ENCODE results near the gene GPR137B. TPM values are rescaled to one million over a fixed set of nuclear protein-coding genes. Genes with fewer than 3 reads are reported as not detected.

Gene GPR137B
- total and polyA plus RNA-seq, 4 donors: 2.2 to 8.6 (median 5.3) TPM

- H3K27ac ChIP-seq (ENCODE audit: low read depth in 1 of 2, low read length in 2 of 2): no peak overlapping the region
- H3K27me3 ChIP-seq (ENCODE audit: control insufficient read depth in 4 of 4, insufficient read depth in 4 of 4, low read length in 3 of 4): peaks cover 0 to 3% (median 0%) of the 10 kb centered on the region in 4 donors
- H3K4me1 ChIP-seq (ENCODE audit: control insufficient read depth in 4 of 4, insufficient read depth in 4 of 4, low read length in 3 of 4): no peaks in the 10 kb centered on the region
- no peak overlapping the region for H3K9ac ChIP-seq (ENCODE audit: low read depth in 1 of 2, low read length in 2 of 2)
- no peaks in the 10 kb centered on the region for H3K9me3 ChIP-seq (ENCODE audit: control insufficient read depth in 4 of 4, low read length in 3 of 4)
- H3K4me3 ChIP-seq (ENCODE audit: low read depth in 1 of 3, low read length in 3 of 3): no peak overlapping the region
- no peak for TF ChIP-seq SP1 (IDR thresholded peaks at IDR 0.05)
- no peak for TF ChIP-seq HNF4A (conservative IDR thresholded peaks at IDR 0.05)
- no peak for TF ChIP-seq MAX (IDR thresholded peaks at IDR 0.05)
- no peak for TF ChIP-seq ATF3 (IDR thresholded peaks at IDR 0.05)
- TF ChIP-seq JUND (IDR thresholded peaks at IDR 0.05): no peak
- no peak for TF ChIP-seq RAD21 (IDR thresholded peaks at IDR 0.05)
- TF ChIP-seq YY1 (IDR thresholded peaks at IDR 0.05): no peak
- TF ChIP-seq, protein P1, sequence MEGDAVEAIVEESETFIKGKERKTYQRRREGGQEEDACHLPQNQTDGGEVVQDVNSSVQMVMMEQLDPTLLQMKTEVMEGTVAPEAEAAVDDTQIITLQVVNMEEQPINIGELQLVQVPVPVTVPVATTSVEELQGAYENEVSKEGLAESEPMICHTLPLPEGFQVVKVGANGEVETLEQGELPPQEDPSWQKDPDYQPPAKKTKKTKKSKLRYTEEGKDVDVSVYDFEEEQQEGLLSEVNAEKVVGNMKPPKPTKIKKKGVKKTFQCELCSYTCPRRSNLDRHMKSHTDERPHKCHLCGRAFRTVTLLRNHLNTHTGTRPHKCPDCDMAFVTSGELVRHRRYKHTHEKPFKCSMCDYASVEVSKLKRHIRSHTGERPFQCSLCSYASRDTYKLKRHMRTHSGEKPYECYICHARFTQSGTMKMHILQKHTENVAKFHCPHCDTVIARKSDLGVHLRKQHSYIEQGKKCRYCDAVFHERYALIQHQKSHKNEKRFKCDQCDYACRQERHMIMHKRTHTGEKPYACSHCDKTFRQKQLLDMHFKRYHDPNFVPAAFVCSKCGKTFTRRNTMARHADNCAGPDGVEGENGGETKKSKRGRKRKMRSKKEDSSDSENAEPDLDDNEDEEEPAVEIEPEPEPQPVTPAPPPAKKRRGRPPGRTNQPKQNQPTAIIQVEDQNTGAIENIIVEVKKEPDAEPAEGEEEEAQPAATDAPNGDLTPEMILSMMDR (IDR thresholded peaks at IDR 0.05; ENCODE audit: low read depth, low read length, missing input control): no peak
- no peak for TF ChIP-seq EGR1 (IDR thresholded peaks at IDR 0.05; ENCODE audit: low read depth in 2 of 2)
- TF ChIP-seq GABPA (IDR thresholded peaks at IDR 0.05 in 1 of 2, conservative IDR thresholded peaks at IDR 0.05 in 1 of 2): no peak
- no peak for TF ChIP-seq TAF1 (conservative IDR thresholded peaks at IDR 0.05)
- TF ChIP-seq FOXA2 (IDR thresholded peaks at IDR 0.05): no peak
- no peak for TF ChIP-seq FOXA1 (IDR thresholded peaks at IDR 0.05)
- no peak for TF ChIP-seq ZBTB33 (IDR thresholded peaks at IDR 0.05)
- TF ChIP-seq HNF4G (IDR thresholded peaks at IDR 0.05): no peak
- no peak for TF ChIP-seq NR2F2 (IDR thresholded peaks at IDR 0.05)
- no peak for TF ChIP-seq RXRA (IDR thresholded peaks at IDR 0.05)
- TF ChIP-seq, protein P2, sequence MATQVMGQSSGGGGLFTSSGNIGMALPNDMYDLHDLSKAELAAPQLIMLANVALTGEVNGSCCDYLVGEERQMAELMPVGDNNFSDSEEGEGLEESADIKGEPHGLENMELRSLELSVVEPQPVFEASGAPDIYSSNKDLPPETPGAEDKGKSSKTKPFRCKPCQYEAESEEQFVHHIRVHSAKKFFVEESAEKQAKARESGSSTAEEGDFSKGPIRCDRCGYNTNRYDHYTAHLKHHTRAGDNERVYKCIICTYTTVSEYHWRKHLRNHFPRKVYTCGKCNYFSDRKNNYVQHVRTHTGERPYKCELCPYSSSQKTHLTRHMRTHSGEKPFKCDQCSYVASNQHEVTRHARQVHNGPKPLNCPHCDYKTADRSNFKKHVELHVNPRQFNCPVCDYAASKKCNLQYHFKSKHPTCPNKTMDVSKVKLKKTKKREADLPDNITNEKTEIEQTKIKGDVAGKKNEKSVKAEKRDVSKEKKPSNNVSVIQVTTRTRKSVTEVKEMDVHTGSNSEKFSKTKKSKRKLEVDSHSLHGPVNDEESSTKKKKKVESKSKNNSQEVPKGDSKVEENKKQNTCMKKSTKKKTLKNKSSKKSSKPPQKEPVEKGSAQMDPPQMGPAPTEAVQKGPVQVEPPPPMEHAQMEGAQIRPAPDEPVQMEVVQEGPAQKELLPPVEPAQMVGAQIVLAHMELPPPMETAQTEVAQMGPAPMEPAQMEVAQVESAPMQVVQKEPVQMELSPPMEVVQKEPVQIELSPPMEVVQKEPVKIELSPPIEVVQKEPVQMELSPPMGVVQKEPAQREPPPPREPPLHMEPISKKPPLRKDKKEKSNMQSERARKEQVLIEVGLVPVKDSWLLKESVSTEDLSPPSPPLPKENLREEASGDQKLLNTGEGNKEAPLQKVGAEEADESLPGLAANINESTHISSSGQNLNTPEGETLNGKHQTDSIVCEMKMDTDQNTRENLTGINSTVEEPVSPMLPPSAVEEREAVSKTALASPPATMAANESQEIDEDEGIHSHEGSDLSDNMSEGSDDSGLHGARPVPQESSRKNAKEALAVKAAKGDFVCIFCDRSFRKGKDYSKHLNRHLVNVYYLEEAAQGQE (IDR thresholded peaks at IDR 0.05): no peak
- no peak for DNase-seq (ENCODE audit: low spot score)
- WGBS: 85% methylated on average over 1 of the region's 1 CpG
- H3K36me3 ChIP-seq (ENCODE audit: control insufficient read depth in 4 of 4, insufficient read depth in 3 of 4, low read depth in 1 of 4, low read length in 3 of 4): no peaks in the 10 kb centered on the region
These were observed 10.4 kb upstream of the GPR137B start for GRCh38 chr1:236131916-236132315.
